GM21367 (cell line): ENCODE data around the gene HBP1.
"Not testable (repeated sequence)": the region's sequence is repeated elsewhere in the genome, so short reads cannot be mapped to it uniquely, and the experiment has no call there.

Source experiments
- ATAC-seq: cut with Tn5 transposase; IDR thresholded peaks from one replicate; pipeline ENCODE4 v1.9.1; 2021; ENCODE audit not compliant: unreplicated experiment

HBP1 gene

GRCh38 chr7:107168233-107169119 is at the start of gene HBP1:
TSS of gene HBP1 (plus strand) at chr7:107169003. CDS start at chr7:107179894, 10,891 bp downstream.
- peak; percentile 85 for ATAC-seq

GRCh38 chr7:107119376-107120105 is 49.3 kb upstream of the HBP1 start:
- ATAC-seq, result no peak

- no peak for ATAC-seq
These were observed 46.3 kb upstream of the HBP1 start for GRCh38 chr7:107122486-107122911.

- no peak for ATAC-seq
These were observed 45.4 kb upstream of the HBP1 start for GRCh38 chr7:107123392-107123791.

- ATAC-seq, result no peak
These were observed 43.3 kb upstream of the HBP1 start for GRCh38 chr7:107125475-107125874.

- no peak for ATAC-seq
These were observed 40.6 kb upstream of the HBP1 start for GRCh38 chr7:107128217-107128616.

GRCh38 chr7:107128748-107129147 is 40.1 kb upstream of the HBP1 start:
- ATAC-seq, result no peak

GRCh38 chr7:107130487-107131220 is 38.1 kb upstream of the HBP1 start:
- no peak for ATAC-seq

GRCh38 chr7:107133396-107133795 is 35.4 kb upstream of the HBP1 start:
- ATAC-seq, result no peak

GRCh38 chr7:107138696-107139420 is 29.9 kb upstream of the HBP1 start:
- ATAC-seq, result no peak

- not testable (repeated sequence) for ATAC-seq
These were observed 24.9 kb upstream of the HBP1 start for GRCh38 chr7:107143875-107144274.

GRCh38 chr7:107145067-107145838 is 23.6 kb upstream of the HBP1 start:
- ATAC-seq, result no peak

GRCh38 chr7:107147464-107148393 is 21.1 kb upstream of the HBP1 start:
- ATAC-seq, result no peak

- no peak for ATAC-seq
These were observed 20.1 kb upstream of the HBP1 start for GRCh38 chr7:107148721-107149120.

GRCh38 chr7:107149863-107150262 is 18.9 kb upstream of the HBP1 start:
- ATAC-seq, result no peak

- ATAC-seq, result no peak
These were observed 18.3 kb upstream of the HBP1 start for GRCh38 chr7:107150375-107151073.

- ATAC-seq, result no peak
These were observed 17.3 kb upstream of the HBP1 start for GRCh38 chr7:107151538-107151937.

- no peak for ATAC-seq
These were observed 16.8 kb upstream of the HBP1 start for GRCh38 chr7:107152011-107152410.
